HEK293T (cell line): Measurements from ENCODE around the gene PPM1J.

Source experiments
- CTCF ChIA-PET: fragments of 350-600 bp; formaldehyde crosslinking; extraction: SDS; loops from one replicate; lab custom pipeline; 2021; ENCODE audit warnings: antibody characterized with exemption, inconsistent platforms; lab: Yijun Ruan, JAX
- POLR2A ChIA-PET: fragments of 350-600 bp; formaldehyde crosslinking; extraction: SDS; loops from one replicate; lab custom pipeline; 2020; ENCODE audit warnings: antibody characterized with exemption, inconsistent platforms; lab: Yijun Ruan, JAX
- DNase-seq: peaks from one replicate; pipeline ENCODE4 v3.0.0; 2012; ENCODE audit warnings: mixed read lengths; ENCODE audit errors: extremely low spot score
- ARNT ChIP-seq: fragments of 450-650 bp; IDR thresholded peaks from 2 replicates; pipeline ENCODE4 v1.6.1; 2017; ENCODE audit warnings: mild to moderate bottlenecking
- BHLHE40 ChIP-seq: fragments of 450-650 bp; IDR thresholded peaks from 2 replicates; pipeline ENCODE4 v1.6.1; 2016; ENCODE audit warnings: mild to moderate bottlenecking, moderate library complexity, borderline replicate concordance
- CTBP1 ChIP-seq: fragments of 450-650 bp; IDR thresholded peaks from 2 replicates; pipeline ENCODE4 v1.6.1; 2016; ENCODE audit warnings: borderline replicate concordance
- ELF4 ChIP-seq: fragments of 450-650 bp; IDR thresholded peaks from 2 replicates; pipeline ENCODE4 v1.6.1; 2017; ENCODE audit warnings: antibody characterized with exemption
- FOXA1 ChIP-seq: fragments of 450-650 bp; IDR thresholded peaks from 2 replicates; pipeline ENCODE4 v1.6.1; 2016; ENCODE audit warnings: mild to moderate bottlenecking
- FOXK2 ChIP-seq: fragments of 450-650 bp; IDR thresholded peaks from 2 replicates; pipeline ENCODE4 v1.6.1; 2016; ENCODE audit warnings: mild to moderate bottlenecking
- FOXM1 ChIP-seq: fragments of 450-650 bp; IDR thresholded peaks from 2 replicates; pipeline ENCODE4 v1.6.1; 2017; ENCODE audit warnings: mild to moderate bottlenecking, borderline replicate concordance
- HDGF ChIP-seq: fragments of 450-650 bp; IDR thresholded peaks from 2 replicates; pipeline ENCODE4 v1.6.1; 2017; ENCODE audit warnings: antibody characterized with exemption, borderline replicate concordance
- L3MBTL2 ChIP-seq: fragments of 450-650 bp; conservative IDR thresholded peaks from 2 replicates; pipeline ENCODE4 v1.6.1; 2016; ENCODE audit warnings: mild to moderate bottlenecking
- LEF1 ChIP-seq: fragments of 450-650 bp; IDR thresholded peaks from 2 replicates; pipeline ENCODE4 v1.6.1; 2017; ENCODE audit warnings: mild to moderate bottlenecking, borderline replicate concordance
- NFRKB ChIP-seq: fragments of 450-650 bp; IDR thresholded peaks from 2 replicates; pipeline ENCODE4 v1.6.1; 2016; ENCODE audit warnings: mild to moderate bottlenecking, moderate library complexity
- SP1 ChIP-seq: fragments of 450-650 bp; IDR thresholded peaks from 2 replicates; pipeline ENCODE4 v1.6.1; 2017
- SUZ12 ChIP-seq: fragments of 450-650 bp; IDR thresholded peaks from 2 replicates; pipeline ENCODE4 v1.6.1; 2016; ENCODE audit warnings: mild to moderate bottlenecking
- TARDBP ChIP-seq: fragments of 450-650 bp; IDR thresholded peaks from 2 replicates; pipeline ENCODE4 v1.6.1; 2016
- ZNF384 ChIP-seq: fragments of 450-650 bp; IDR thresholded peaks from 2 replicates; pipeline ENCODE4 v1.6.1; 2016
- TF ChIP-seq, protein P1 (sequence below): fragments of 450-650 bp; IDR thresholded peaks from 2 replicates; pipeline ENCODE4 v1.6.1; 2016

Gene PPM1J

GRCh38 chr1:112672842-112673241, 42.3 kb downstream of the PPM1J start:
- DNase-seq = no peak
- ChIA-PET POLR2A (interaction anchor here (1.4 to 4.5 kb wide), 3 partner anchors 29 to 54 kb away, joined by 3 to 67 read pairs (median 13); partner anchors contain the start of gene ST7L), CTCF (interaction anchor here (0.6 to 2.9 kb wide), 5 partner anchors 11 to 238 kb away, joined by 3 to 9 read pairs (median 3); a partner anchor contains a TSS)
- no peak for TF ChIP-seq SP1
- TF ChIP-seq FOXK2 = no peak
- no peak for TF ChIP-seq L3MBTL2
- TF ChIP-seq BHLHE40 = no peak
- TF ChIP-seq, protein P1, sequence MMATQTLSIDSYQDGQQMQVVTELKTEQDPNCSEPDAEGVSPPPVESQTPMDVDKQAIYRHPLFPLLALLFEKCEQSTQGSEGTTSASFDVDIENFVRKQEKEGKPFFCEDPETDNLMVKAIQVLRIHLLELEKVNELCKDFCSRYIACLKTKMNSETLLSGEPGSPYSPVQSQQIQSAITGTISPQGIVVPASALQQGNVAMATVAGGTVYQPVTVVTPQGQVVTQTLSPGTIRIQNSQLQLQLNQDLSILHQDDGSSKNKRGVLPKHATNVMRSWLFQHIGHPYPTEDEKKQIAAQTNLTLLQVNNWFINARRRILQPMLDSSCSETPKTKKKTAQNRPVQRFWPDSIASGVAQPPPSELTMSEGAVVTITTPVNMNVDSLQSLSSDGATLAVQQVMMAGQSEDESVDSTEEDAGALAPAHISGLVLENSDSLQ = no peak
- no peak for TF ChIP-seq TARDBP
- no peak for TF ChIP-seq HDGF
- TF ChIP-seq FOXA1 = no peak

DNA sequence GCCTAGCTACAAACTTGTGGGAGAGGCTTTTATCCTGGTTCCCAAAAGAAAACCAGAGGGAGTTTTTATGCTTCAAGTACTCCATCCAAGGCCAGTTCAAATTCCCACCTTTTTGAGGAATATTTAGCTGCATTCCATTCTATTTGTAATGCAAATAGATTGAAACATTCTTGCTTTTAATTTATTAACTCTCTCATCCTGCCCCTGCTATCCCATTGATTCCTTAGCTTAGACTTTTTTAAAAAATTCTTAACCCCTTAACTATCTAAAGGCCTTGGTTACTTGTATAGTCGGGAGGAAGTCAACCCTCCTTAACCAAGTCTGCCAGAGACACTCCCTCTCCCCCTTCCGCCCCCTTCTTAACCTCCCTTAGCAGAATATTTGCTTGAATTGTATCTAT, 43.1 kb downstream of the PPM1J start:
- TF ChIP-seq SP1 = no peak
- no peak for TF ChIP-seq ZNF384
- TF ChIP-seq HDGF = no peak
- no peak for TF ChIP-seq SUZ12
- TF ChIP-seq CTBP1 = no peak
- no peak for TF ChIP-seq TARDBP
- TF ChIP-seq ARNT = no peak
- TF ChIP-seq L3MBTL2 = no peak
- TF ChIP-seq NFRKB = no peak
- TF ChIP-seq FOXK2 = no peak
- ChIA-PET POLR2A (interaction anchor here (2.8 kb wide), 1 partner anchor 53 kb away, joined by 13 read pairs; the partner anchor contains the start of gene ST7L), CTCF (interaction anchor here (0.8 to 2.9 kb wide), 2 partner anchors 10 to 47 kb away, joined by 3 to 9 read pairs; a partner anchor contains a TSS)
- no peak for DNase-seq

DNA sequence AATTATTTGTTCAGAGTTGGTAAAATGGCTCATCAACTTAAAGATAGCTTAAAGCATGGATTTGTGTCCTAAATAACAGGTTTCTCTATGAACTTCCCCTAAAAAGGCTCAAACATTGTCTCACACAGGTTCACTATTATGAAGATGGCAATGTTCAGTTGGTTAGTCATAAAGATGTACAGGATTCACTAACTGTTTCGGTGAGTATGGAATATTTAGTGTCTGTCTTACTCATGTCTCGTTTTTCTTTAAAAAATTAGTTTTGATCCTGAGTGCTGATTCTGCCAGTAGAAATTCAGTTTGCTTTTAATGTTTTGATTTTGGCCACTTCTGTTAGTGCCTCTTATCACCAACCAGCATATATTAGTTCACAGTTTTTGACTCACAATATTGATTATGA, 48.2 kb downstream of the PPM1J start:
- no peak for DNase-seq
- ChIA-PET CTCF (no interaction called here), POLR2A (no interaction called here)
- TF ChIP-seq L3MBTL2 (no peak), TARDBP (no peak), SP1 (no peak), LEF1 (no peak), NFRKB (no peak), CTBP1 (no peak), ELF4 (no peak), BHLHE40 (no peak), SUZ12 (no peak), FOXM1 (no peak), FOXK2 (no peak)
- TF ChIP-seq, protein P1 = no peak

DNA sequence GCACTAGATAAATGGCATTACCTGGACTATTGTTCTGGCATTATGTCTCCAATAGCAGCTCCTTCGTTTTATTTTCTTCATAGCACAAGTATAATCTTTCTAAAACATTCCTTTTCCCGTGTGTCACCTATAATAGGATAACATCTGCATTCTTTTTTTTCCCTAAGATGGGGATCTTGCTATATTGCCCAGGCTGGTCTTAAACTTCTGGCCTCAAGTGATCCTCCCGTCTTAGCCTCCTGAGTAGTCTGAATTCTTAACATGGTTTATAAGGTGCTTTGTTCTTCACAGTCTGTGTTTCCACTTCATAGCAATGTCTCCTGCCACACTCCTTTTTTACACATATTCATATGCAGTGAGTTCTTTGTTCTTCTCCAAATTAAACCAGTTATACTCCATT, 49.3 kb downstream of the PPM1J start:
- CTCF ChIA-PET = no interaction called here
- TF ChIP-seq ARNT (no peak), FOXA1 (no peak), ELF4 (no peak), HDGF (no peak), SUZ12 (no peak), FOXK2 (no peak), L3MBTL2 (no peak), FOXM1 (no peak), ZNF384 (no peak), SP1 (no peak), TARDBP (no peak)
- TF ChIP-seq, protein P1 = no peak
- DNase-seq = no peak
- POLR2A ChIA-PET = no interaction called here
